Measurements from ENCODE around the gene ENPEP. TPM values are rescaled to one million over a fixed set of nuclear protein-coding genes. Genes with fewer than 3 reads are reported as not detected.

The ENPEP gene
- total and polyA plus RNA-seq, 2 donors from 2014 or later = 39.9 to 83.2 TPM

- H3K27me3 ChIP-seq (ENCODE audit: control insufficient read depth, insufficient read depth, low read length) = no peaks in the 10 kb centered on the region
- H3K9me3 ChIP-seq (ENCODE audit: control insufficient read depth in 2 of 3, insufficient read depth in 1 of 3, low read length in 3 of 3) = peaks cover 0 to 3% (median 1%) of the 10 kb centered on the region in 3 donors
- H3K4me1 ChIP-seq (ENCODE audit: control insufficient read depth in 2 of 3, insufficient read depth in 2 of 3, low read depth in 1 of 3, low read length in 3 of 3) = peaks cover 0 to 4% (median 3%) of the 10 kb centered on the region in 3 donors
- no peak overlapping the region for H3K9ac ChIP-seq (ENCODE audit: low read length in 3 of 3)
- no peak for TF ChIP-seq CTCF (IDR thresholded peaks at IDR 0.05; ENCODE audit: borderline replicate concordance, extremely low read depth, insufficient read depth)
- no peak overlapping the region for H3K4me3 ChIP-seq (ENCODE audit: low read length in 3 of 3)
- H3K27ac ChIP-seq (ENCODE audit: low read depth in 2 of 2, low read length in 2 of 2) = no peak overlapping the region
- DNase-seq (no peak), FAIRE-seq (no peak)
- H3K36me3 ChIP-seq (ENCODE audit: control insufficient read depth in 2 of 3, insufficient read depth in 3 of 3, low read length in 3 of 3) = peaks cover 0 to 4% (median 0%) of the 10 kb centered on the region in 3 donors
- intact Hi-C loops (cut with DNase I) = no loop called here
Observed at GRCh38 chr4:110501826-110502225, 25.9 kb downstream of the ENPEP start.

GRCh38 chr4:110503270-110504083, 27.5 kb downstream of the ENPEP start:
- no peak overlapping the region for H3K4me3 ChIP-seq (ENCODE audit: low read length in 3 of 3)
- H3K9me3 ChIP-seq (ENCODE audit: control insufficient read depth in 2 of 3, insufficient read depth in 1 of 3, low read length in 3 of 3) = peaks cover 0 to 3% (median 1%) of the 10 kb centered on the region in 3 donors
- FAIRE-seq (no peak), DNase-seq (peak in 1 of 5 donors; percentile 29)
- peaks cover 0 to 4% (median 0%) of the 10 kb centered on the region in 3 donors for H3K36me3 ChIP-seq (ENCODE audit: control insufficient read depth in 2 of 3, insufficient read depth in 3 of 3, low read length in 3 of 3)
- H3K27ac ChIP-seq (ENCODE audit: low read depth in 2 of 2, low read length in 2 of 2) = no peak overlapping the region
- peaks cover 0 to 4% (median 3%) of the 10 kb centered on the region in 3 donors for H3K4me1 ChIP-seq (ENCODE audit: control insufficient read depth in 2 of 3, insufficient read depth in 2 of 3, low read depth in 1 of 3, low read length in 3 of 3)
- no peak for TF ChIP-seq CTCF (IDR thresholded peaks at IDR 0.05; ENCODE audit: borderline replicate concordance, extremely low read depth, insufficient read depth)
- no peaks in the 10 kb centered on the region for H3K27me3 ChIP-seq (ENCODE audit: control insufficient read depth, insufficient read depth, low read length)
- intact Hi-C loops (cut with DNase I) = no loop called here
- no peak overlapping the region for H3K9ac ChIP-seq (ENCODE audit: low read length in 3 of 3)

GRCh38 chr4:110504084-110504435, 28.1 kb downstream of the ENPEP start:
- Histone ChIP-seq H3K9ac (ENCODE audit: low read length in 3 of 3) (no peak overlapping the region), H3K36me3 (ENCODE audit: control insufficient read depth in 2 of 3, insufficient read depth in 3 of 3, low read length in 3 of 3) (peaks cover 0 to 4% (median 0%) of the 10 kb centered on the region in 3 donors), H3K4me3 (ENCODE audit: low read length in 3 of 3) (no peak overlapping the region), H3K9me3 (ENCODE audit: control insufficient read depth in 2 of 3, insufficient read depth in 1 of 3, low read length in 3 of 3) (peaks cover 0 to 3% (median 1%) of the 10 kb centered on the region in 3 donors), H3K27ac (ENCODE audit: low read depth in 2 of 2, low read length in 2 of 2) (no peak overlapping the region), H3K27me3 (ENCODE audit: control insufficient read depth, insufficient read depth, low read length) (no peaks in the 10 kb centered on the region), H3K4me1 (ENCODE audit: control insufficient read depth in 2 of 3, insufficient read depth in 2 of 3, low read depth in 1 of 3, low read length in 3 of 3) (peaks cover 0 to 4% (median 3%) of the 10 kb centered on the region in 3 donors)
- FAIRE-seq (no peak), DNase-seq (peak in 1 of 5 donors; percentile 64)
- intact Hi-C loops (cut with DNase I) = no loop called here
- no peak for TF ChIP-seq CTCF (IDR thresholded peaks at IDR 0.05; ENCODE audit: borderline replicate concordance, extremely low read depth, insufficient read depth)

All from kidney (tissue), 14 donors.